DMS153 treated with DMSO at 0.1 percent for 48 hours (cell line): Measurements from ENCODE around the gene CHD9.
"Not testable (repeated sequence)": the region's sequence is repeated elsewhere in the genome, so short reads cannot be mapped to it uniquely, and the experiment has no call there.

Source experiments
- DNase-seq: peaks from one replicate; lab custom pipeline; 2025; ENCODE audit not compliant: unreplicated experiment; lab: John Stamatoyannopoulos, UW

Gene CHD9

DNA sequence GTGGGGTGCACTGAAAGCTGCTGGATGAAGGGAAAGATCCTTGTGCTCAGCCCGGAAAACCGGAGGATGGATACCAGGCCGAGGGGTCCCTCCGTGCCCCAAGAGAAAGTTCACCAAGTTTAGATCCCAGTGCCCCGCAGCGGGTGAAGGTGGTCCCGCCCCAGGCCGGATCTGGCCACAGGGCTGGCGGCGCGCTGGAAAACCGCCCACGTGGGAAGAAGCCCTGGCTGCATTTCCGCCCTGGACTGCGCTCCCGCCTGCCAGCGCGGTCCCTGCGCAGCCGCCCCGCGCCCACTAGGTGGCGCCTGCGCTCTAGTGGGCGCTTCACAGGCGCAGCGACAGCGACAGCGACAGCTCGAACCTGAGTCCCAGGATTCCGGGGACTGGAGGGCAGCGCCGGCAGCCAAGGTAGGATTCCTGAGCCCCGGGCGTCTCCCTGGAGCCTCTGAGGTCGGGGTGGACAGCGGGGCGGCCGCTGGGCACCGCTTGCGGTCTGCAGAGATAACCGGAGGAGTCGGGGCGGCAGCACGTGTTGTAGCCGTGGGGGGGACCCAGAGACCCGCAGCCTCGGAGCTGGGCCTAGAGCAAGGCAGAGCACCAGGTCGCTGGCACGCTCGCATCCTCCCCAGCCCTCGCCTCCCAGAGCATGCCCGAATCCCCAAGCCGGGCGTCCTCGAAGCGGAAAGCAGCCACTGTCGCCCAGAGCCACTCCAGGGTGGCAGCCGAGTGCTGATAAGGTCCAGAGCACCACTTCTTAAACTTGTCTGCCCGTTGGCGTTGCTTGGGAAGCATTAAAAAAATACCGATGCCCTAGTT lies at the start of gene CHD9:
Gene CHD9, plus strand, starts transcription at position 322 of the 816 bp plus-strand sequence. CDS start 101,099 bp downstream, outside the sequence.
- DNase-seq: peak; percentile 58

DNA sequence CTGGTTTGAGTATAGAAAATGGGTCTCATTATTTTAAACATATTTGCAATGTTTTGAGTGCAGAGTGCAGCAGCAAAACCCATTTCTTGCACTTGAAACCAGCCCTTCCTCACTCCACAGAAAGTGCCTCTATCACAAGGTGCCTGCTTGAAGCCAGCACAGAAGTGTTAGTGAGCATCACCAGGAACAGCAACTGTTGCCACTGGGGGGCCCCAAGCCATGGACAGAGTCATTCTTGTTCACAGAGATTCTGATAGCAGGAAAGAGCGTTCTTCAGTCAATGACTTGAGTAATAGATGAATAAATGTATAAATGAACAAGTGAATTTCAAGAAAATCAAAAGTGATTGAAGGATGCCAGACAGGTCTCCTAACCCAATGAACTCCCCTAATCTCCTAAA lies 47.7 kb upstream of the CHD9 start:
- DNase-seq: no peak

DNA sequence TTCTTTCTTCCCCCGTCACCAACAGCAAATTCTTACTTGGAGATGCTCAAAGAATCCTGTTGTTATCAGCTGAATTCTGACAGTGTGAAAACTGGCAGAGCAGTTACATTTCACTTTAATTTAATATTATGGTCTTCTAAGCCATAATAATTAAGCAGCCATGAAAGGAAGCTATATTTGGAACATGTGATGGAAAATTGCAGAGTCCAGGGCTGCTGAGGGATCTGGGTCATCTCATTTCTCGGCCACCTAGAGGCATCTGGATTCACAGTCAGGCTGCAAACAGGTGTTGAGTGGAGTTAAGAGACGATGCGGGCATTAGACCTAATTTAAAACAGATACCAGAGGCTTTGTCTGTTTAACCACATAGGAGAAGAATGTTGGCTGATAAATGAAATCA lies 40.5 kb upstream of the CHD9 start:
- DNase-seq: no peak

DNA sequence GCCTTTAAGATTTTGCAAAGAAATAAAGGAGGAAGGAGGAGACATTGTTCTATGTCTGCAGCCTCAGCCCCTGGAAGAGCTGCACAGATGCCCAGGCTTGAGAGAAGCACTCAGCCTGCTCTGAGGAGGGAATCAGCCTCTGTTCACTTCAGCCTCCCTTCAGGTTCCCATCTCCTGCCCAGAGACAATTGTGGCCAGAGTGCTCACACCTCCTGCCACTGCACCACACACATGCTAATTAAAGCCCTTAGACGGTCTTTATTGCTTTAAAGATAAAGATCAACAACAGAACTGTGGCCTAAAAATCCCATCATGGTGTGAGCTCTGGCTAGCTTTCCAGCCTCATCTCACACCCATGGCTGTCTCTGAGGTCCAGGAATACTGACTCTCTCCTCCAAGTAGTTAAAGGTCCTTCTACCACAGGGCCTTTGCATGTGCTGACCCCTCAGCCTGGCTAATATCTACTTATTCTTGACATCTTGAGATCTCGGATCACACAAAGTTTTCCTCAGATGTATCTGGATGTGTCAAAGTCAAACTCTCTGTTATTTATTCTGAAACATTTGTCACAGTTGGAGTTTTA lies 35.9 kb upstream of the CHD9 start:
- no peak for DNase-seq

- DNase-seq: peak; percentile 6
These were observed 32.4 kb upstream of the CHD9 start for GRCh38 chr16:53022374-53022773.

- DNase-seq: no peak
These were observed 30.7 kb upstream of the CHD9 start for GRCh38 chr16:53024045-53024444.

DNA sequence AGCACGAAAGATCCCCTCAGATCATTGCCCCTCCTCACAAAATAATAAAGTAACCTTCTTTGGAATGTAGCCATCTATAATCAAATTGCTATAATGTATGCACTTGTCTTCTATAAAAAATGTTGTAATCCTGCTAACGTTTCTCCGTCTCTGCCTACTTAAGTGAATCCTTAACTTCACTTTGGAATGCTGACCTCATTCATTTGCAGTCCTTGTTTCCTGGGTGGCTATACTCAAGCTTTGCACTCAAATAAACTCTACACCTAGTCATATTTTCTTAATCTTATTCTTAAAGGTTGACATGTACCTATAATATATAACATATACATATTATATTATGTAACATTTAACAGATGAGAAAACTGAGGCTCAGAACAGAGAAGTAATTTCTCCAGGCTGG lies 24.8 kb upstream of the CHD9 start:
- DNase-seq: no peak

- DNase-seq: no peak
These were observed 23.4 kb upstream of the CHD9 start for GRCh38 chr16:53031323-53031942.

GRCh38 chr16:53034306-53034705 lies 20.5 kb upstream of the CHD9 start:
- DNase-seq: no peak

GRCh38 chr16:53035176-53035942 lies 19.4 kb upstream of the CHD9 start:
- no peak for DNase-seq

DNA sequence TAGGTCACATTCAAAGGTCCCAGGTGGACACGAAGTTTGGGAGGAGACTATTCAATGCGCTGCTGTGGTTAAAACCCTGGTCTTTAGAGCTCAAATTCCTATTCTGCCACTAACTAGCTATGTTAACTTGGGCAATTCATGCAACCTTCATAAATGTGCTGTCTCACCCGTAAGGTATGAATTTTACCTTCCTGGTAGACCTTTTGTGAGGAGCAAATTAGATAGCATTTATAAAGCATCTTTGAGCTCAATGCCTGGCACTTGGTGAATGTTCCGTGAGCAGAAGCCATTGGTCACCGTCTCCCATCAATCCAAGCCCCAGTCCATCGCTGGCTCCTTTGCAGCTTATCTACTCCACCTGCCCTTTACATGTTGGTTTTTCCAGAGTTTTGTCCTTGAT lies 18.7 kb upstream of the CHD9 start:
- DNase-seq: no peak

- DNase-seq: not testable (repeated sequence)
These were observed 18.1 kb upstream of the CHD9 start for GRCh38 chr16:53036711-53037110.

DNA sequence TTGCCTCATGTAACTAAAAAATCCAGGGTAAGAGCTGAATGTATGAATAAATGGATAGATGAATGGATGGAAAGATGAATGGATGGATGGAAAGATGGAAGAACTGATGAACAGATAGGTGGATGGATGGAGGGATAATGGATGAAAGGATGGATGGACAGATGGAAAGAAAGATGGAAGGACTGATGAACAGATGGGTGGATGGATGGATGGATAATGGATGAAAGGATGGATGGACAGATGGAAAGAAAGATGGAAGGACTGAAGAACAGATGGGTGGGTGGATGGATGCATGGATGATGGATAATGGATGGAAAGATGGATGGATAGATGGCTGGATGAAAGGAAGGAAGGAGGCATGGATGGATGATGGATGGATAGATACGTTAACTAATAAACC lies 14.0 kb upstream of the CHD9 start:
- DNase-seq: no peak

GRCh38 chr16:53041320-53042051 lies 13.3 kb upstream of the CHD9 start:
- DNase-seq: no peak

- DNase-seq: no peak
These were observed 12.5 kb upstream of the CHD9 start for GRCh38 chr16:53042235-53042701.

- DNase-seq: no peak
These were observed 11.4 kb upstream of the CHD9 start for GRCh38 chr16:53043428-53043831.

- DNase-seq: no peak
These were observed 10.7 kb upstream of the CHD9 start for GRCh38 chr16:53043986-53044601.

DNA sequence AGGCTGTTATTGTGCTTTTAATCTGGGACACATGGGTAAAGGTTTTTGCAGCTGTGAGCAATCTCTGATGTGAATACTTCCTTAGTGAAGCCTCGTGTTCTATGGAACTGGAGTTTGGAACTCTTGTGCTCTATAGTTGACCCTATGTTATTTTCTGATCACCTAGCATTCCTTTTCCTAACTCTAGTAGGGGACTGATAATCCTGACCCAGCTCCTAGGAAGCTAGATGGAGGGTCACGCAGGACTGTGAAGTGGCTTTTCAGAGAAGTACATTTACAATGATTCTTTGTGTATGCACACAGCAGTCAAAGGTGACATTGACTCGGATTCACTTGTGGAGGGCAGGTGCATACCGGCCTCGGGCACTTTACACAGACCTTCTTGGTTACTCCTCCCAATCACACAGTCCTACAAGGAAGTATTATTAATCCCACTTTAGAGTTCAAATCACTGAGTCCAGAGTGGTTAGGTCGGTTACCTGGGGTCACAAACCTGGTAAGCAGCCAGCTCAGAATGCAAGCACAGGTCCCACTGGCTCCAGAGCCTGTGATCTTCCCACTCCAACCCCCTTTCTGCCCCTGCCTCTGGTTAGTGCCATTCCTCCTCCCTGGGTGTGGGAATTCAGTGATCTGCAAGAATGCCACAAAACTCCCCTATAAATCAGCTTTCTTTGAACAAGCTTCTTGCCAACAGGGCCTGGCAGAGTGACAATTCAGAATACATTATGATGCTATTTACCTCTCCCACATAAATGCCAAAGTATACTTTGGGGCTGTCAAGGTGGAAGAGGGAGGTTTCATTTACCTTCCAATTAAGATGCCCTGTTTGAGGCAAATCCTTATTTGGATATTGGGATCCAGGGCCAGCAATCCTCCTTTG lies 9.2 kb upstream of the CHD9 start:
- DNase-seq: no peak

- not testable (repeated sequence) for DNase-seq
These were observed 7.3 kb upstream of the CHD9 start for GRCh38 chr16:53047515-53047914.
